GM19099 (cell line): ENCODE data around the gene TSPAN3.

Source experiments
- POLR2A ChIP-seq: IDR thresholded peaks from 3 replicates; pipeline ENCODE4 v1.6.1; 2011; ENCODE audit warnings: low read depth; ENCODE audit not compliant: insufficient read length; ENCODE audit errors: extremely low read depth

The TSPAN3 gene

GRCh38 chr15:77044228-77045042 lies 26.5 kb downstream of the TSPAN3 start:
- no peak for TF ChIP-seq POLR2A

DNA sequence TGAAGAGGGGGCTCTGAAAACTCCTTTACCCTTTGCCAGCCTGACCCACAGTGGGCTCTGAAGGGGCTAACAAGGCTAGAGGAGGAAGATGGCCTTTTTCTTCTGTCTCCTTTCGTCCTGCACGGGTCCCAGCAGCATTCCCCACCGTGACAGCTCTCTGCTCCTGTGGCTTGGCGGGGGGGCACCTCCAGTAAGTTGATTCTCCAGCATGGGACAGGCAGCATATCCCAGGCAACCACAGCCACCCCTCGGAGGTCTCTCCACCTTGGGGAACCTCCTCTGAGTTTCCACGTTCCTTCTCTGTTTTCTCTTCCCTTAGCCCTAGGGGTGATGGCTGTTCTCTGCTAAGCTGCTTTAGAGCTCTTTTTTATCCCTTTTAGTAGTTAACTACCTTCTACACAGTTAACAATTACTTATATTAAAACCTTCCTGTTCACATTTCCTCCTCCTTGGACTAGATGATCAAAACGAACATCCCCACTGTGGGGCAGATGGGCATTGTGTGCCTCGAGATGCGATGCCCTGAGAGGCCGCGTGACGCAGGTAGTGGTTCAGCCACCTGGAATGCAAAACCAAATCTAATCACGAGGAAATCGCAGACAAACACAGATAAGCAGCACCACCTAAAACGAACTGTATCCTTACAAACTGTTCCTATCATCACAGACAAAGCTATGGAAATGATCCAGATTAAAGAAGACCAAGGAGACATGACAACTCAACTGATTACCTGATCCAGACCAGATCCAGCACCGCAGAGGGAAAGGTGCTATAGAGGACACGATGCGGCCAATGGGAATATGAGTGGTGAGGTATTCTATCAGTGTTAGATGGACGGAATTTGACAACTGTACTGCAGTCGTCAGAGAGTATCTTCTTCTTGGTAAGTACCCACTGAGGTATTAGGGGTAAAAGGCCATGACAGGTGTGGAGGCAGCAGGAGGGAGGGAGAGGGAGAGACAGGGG lies 27.7 kb downstream of the TSPAN3 start:
- TF ChIP-seq POLR2A: no peak

GRCh38 chr15:77042245-77042919 lies 28.5 kb downstream of the TSPAN3 start:
- TF ChIP-seq POLR2A: no peak

DNA sequence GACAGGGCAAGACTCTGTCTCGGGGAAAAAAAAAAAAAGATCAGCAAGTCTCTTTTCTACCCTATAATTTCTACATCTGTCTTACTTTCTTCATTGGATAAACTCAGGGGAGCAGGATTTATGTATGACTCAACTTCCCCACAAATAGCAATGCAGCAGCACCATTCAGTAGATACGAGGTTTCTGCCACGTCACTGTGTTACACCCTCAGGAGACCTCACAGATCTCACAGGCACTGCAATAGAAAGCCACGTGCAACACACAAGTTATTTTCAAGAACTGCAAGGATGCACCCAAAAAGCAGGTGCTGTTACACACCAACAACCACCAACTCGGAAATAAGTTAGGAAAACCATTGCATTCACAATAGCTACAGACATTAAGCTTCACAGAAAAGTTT lies 30.2 kb downstream of the TSPAN3 start:
- TF ChIP-seq POLR2A: no peak

- TF ChIP-seq POLR2A: no peak
Observed at GRCh38 chr15:77039848-77040247, 31.1 kb downstream of the TSPAN3 start.

DNA sequence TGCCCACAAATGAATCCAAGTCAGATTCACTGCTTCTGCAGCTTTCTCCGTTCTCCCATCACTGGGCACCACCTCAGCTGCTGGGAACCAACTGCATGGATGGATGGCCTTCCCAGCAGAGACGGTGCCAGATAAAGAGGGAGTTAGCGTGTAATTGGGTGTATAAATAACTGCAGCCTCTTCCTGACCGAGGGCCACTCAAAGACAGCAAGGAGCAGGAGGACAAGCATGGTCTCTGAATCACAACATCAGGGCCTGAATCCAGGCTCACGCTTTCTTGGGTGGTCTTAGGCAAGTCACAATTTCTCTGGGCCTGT lies 31.7 kb downstream of the TSPAN3 start:
- no peak for TF ChIP-seq POLR2A

GRCh38 chr15:77038312-77039216 lies 32.3 kb downstream of the TSPAN3 start:
- TF ChIP-seq POLR2A: no peak

DNA sequence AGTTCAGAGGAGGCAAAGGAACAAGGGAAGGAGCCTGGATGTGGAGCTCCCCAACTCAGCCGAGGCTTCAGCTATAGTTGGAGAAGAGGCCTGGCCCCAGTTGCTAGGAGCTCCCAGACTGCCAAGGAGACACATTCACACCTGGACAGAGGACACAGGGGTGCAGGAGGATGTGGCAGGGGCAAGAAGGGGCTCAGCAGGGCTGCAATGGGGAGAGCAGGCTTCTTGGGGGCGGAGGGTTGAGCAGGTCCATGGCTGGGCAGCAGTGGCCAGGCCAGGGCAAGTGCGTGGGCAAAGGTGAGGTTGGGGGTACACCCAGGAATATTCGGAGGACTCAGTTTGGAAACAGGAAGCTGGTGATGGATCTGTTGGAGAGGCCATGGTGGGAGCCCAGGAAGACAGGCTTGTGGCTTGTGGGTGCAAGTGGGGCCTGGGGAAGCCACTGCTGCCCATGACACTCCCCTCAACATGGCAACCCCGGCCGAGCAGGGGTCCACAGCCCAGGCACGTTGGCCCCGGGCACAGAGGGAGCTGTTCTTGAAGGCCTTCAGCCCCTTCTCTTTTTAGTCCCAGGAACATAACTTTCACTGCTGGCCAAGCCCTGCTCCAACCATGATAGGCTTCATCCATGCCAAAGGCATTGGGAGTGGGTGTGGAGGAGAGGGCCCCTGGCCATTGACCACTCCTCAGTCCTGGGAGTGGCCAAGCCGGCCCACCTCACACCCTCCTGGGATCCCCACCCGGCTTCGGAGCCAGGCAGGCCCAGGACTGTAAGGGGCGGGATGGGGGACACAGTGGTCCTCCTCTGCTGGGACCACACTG lies 33.3 kb downstream of the TSPAN3 start:
- TF ChIP-seq POLR2A: no peak

DNA sequence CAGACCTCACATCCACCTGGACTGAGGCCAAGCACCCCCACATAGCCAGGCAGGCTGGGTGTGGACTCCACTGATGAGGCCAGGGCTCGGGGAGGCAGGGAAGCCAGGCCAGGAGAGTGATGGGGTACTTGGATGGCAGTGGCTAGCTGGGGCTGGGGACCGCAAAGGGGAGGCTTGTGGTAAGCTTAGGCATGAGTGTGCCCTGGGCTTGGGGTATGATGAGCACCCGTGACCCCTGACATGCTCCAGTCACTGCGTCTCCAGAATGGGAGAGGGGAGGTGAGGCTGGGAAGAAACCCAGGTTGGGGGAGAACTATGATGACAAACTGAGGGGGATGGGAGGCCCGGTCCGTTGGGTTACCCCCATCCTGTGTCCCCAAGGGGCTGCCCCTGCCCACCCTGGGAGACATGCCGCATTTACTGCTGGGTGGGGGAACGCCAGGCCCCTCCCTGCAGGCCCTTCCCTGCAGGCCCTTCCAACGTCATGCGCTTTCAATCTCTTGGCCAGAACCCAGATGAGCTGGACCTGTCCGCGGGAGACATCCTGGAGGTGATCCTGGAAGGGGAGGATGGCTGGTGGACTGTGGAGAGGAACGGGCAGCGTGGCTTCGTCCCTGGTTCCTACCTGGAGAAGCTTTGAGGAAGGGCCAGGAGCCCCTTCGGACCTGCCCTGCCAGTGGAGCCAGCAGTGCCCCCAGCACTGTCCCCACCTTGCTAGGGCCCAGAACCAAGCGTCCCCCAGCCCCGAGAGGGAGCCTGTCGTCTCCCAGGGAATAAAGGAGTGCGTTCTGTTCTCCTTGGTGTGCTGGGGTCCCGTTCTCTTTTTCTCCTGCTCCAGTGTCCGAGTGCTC lies 34.1 kb downstream of the TSPAN3 start:
- TF ChIP-seq POLR2A: no peak

- TF ChIP-seq POLR2A: no peak
Observed at GRCh38 chr15:77035999-77036471, 34.9 kb downstream of the TSPAN3 start.

GRCh38 chr15:77035584-77035983 lies 35.3 kb downstream of the TSPAN3 start:
- TF ChIP-seq POLR2A: no peak

GRCh38 chr15:77034695-77035489 lies 36.0 kb downstream of the TSPAN3 start:
- TF ChIP-seq POLR2A: no peak
